Thymus (tissue), 14 donors: Measurements from ENCODE around the gene PSMG4. TPM values are rescaled to one million over a fixed set of nuclear protein-coding genes. Genes with fewer than 3 reads are reported as not detected.

Experiments
- DNase-seq, 9 donors: peaks; one replicate each; pipeline ENCODE4 v3.0.0-alpha.2; 2013; ENCODE audit warnings: low spot score in 9 of 9, low read depth in 6 of 9, missing footprints in 1 of 9
- H3K27ac ChIP-seq, 2 donors: one replicate each; pipeline ENCODE4 v1.5.1; 2013; ENCODE audit warnings: control low read depth in 1 of 2, low read depth in 1 of 2, low read length in 1 of 2, mild to moderate bottlenecking in 1 of 2, moderate library complexity in 1 of 2
- H3K27me3 ChIP-seq, 2 donors: one replicate each; pipeline ENCODE4 v1.5.1; 2013; ENCODE audit warnings: low read length in 1 of 2; ENCODE audit not compliant: control insufficient read depth in 2 of 2, insufficient read depth in 1 of 2
- H3K36me3 ChIP-seq, 2 donors: one replicate each; pipeline ENCODE4 v1.5.1; 2013; ENCODE audit warnings: low read length in 1 of 2, mild to moderate bottlenecking in 1 of 2, moderate library complexity in 1 of 2; ENCODE audit not compliant: control insufficient read depth in 2 of 2, insufficient read depth in 2 of 2
- H3K4me1 ChIP-seq, 2 donors: one replicate each; pipeline ENCODE4 v1.5.1; 2013; ENCODE audit warnings: low read length in 2 of 2; ENCODE audit not compliant: control insufficient read depth in 2 of 2, insufficient read depth in 2 of 2
- H3K4me3 ChIP-seq, 2 donors: one replicate each; pipeline ENCODE4 v1.5.1; 2013; ENCODE audit warnings: low read length in 2 of 2, control low read depth in 1 of 2, mild to moderate bottlenecking in 1 of 2
- H3K9me3 ChIP-seq, 2 donors: one replicate each; pipeline ENCODE4 v1.5.1; 2013; ENCODE audit warnings: low read length in 1 of 2, mild to moderate bottlenecking in 1 of 2; ENCODE audit not compliant: control insufficient read depth in 2 of 2, insufficient read depth in 1 of 2
- WGBS: extraction: QIAGEN DNeasy Blood & Tissue Kit; methylation state at CpG from one replicate; pipeline ENCODE4 v1.1.7; 2013; 5-methylcytosine and 5-hydroxymethylcytosine counted together
- long read RNA-seq, 10 donors: transcript quantifications; one replicate each; lab custom pipeline, GENCODE V29; 2026
- polyA plus RNA-seq: library from polyadenylated mRNA; stranded (reverse); fragments of 200-250 nt; gene quantifications from one replicate; pipeline ENCODE4 v1.2.3, GENCODE V29; 2013
- total RNA-seq: library from RNA; stranded (reverse); fragments of 120-200 nt; gene quantifications from one replicate; pipeline ENCODE4 v1.2.4, GENCODE V29; 2013
- donor health status: healthy.

PSMG4 gene, protein sequence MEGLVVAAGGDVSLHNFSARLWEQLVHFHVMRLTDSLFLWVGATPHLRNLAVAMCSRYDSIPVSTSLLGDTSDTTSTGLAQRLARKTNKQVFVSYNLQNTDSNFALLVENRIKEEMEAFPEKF
- total RNA-seq (27.1 TPM), polyA plus RNA-seq (24.9 TPM)
- long read RNA-seq, donor 1, partial matches to known transcripts: 0 of 4 reads
- long read RNA-seq, donor 1, other reads (novel, unspliced or antisense): 0 of 4 reads
- long read RNA-seq, donor 2: 0 reads
- long read RNA-seq, donor 3, transcript PSMG4-205 (4 exons, 629 nt): minor isoform, 10 of 41 reads
- long read RNA-seq, donor 3, transcript PSMG4-206 (3 exons, 838 nt): major isoform, 26 of 41 reads
- long read RNA-seq, donor 3, partial matches to known transcripts: 0 of 41 reads
- long read RNA-seq, donor 3, other reads (novel, unspliced or antisense): 5 of 41 reads
- long read RNA-seq, donor 4, partial matches to known transcripts: 0 of 3 reads
- long read RNA-seq, donor 4, other reads (novel, unspliced or antisense): 0 of 3 reads
- long read RNA-seq, donor 5, full-length matches to known transcripts: 25 of 25 reads
- long read RNA-seq, donor 5, partial matches to known transcripts: 0 of 25 reads
- long read RNA-seq, donor 5, other reads (novel, unspliced or antisense): 0 of 25 reads
- long read RNA-seq, donor 6, transcript PSMG4-206 (3 exons, 838 nt): major isoform, 7 of 14 reads
- long read RNA-seq, donor 6, transcript PSMG4-205 (4 exons, 629 nt): minor isoform, 5 of 14 reads
- long read RNA-seq, donor 6, partial matches to known transcripts: 0 of 14 reads
- long read RNA-seq, donor 6, other reads (novel, unspliced or antisense): 0 of 14 reads
- long read RNA-seq, donor 7, transcript PSMG4-206 (3 exons, 838 nt): major isoform, 13 of 20 reads
- long read RNA-seq, donor 7, transcript PSMG4-205 (4 exons, 629 nt): minor isoform, 7 of 20 reads
- long read RNA-seq, donor 7, partial matches to known transcripts: 0 of 20 reads
- long read RNA-seq, donor 7, other reads (novel, unspliced or antisense): 0 of 20 reads
- long read RNA-seq, donor 8, transcript PSMG4-206 (3 exons, 838 nt): major isoform, 6 of 7 reads
- long read RNA-seq, donor 8, partial matches to known transcripts: 0 of 7 reads
- long read RNA-seq, donor 8, other reads (novel, unspliced or antisense): 0 of 7 reads
- long read RNA-seq, donor 9, full-length matches to known transcripts: 8 of 8 reads
- long read RNA-seq, donor 9, partial matches to known transcripts: 0 of 8 reads
- long read RNA-seq, donor 9, other reads (novel, unspliced or antisense): 0 of 8 reads
- long read RNA-seq, donor 10, full-length matches to known transcripts: 17 of 17 reads
- long read RNA-seq, donor 10, partial matches to known transcripts: 0 of 17 reads
- long read RNA-seq, donor 10, other reads (novel, unspliced or antisense): 0 of 17 reads

- WGBS: under 1% methylated on average over 80 of the region's 80 CpGs
These were observed at the start of gene PSMG4 for GRCh38 chr6:3258720-3259490. PSMG4 (plus strand) TSS chr6:3258947; CDS start chr6:3259023, 76 bp downstream.

DNA sequence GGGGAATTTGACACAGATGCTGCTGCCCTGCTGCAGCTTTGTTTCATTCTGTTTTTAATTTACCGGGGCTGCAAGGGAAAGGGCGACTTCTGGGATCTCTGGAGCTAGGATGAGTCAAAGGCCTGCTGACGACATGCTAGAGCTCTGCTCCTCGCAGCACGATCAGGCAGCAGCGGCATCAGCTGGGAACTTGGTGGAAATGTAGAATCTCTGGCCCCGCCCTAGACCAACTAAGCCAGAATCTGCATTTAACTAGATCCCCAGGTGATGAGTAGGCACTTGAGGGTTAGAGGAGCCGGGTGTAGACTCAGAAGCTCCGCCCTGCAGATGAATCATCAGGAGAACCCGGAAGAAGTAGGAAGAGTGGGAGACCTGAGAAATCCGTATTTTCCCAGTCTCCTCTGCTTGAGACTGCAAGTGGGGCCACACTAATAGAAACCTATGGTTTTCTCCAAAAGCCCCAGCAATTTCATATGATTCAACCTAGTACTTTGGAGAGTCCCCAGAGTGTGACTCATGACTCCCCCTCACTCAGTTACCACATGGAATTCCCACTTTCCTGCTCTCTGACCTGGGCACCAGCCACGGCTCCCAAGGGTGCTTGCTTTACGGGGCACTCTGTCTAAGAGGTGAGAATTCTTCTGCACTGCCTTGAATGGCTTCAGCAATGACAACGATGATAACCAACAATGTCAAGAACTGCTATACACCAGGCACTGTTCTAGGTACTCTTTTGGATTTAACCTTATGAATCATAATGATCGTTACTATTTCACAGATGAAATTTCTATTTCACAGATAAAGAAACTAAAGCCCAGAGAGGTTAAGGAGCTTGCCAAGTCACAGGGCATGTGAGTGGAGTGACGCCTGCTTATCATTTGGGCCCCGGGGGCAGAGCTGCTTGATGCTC lies 49.4 kb upstream of the PSMG4 start:
- Histone ChIP-seq H3K36me3 (no peaks in the 10 kb centered on the region), H3K27ac (peak overlapping the region in 1 of 2 donors; percentile 81), H3K9me3 (no peaks in the 10 kb centered on the region), H3K27me3 (peaks cover 4 to 42% of the 10 kb centered on the region in 2 donors), H3K4me3 (no peak overlapping the region), H3K4me1 (peaks cover 0 to 4% of the 10 kb centered on the region in 2 donors)
- WGBS: 79% methylated on average over 17 of the region's 17 CpGs
- DNase-seq: no peak

More at GRCh38 chr6:3258720-3259490, at the start of gene PSMG4:
- H3K27ac ChIP-seq: peak within 1 kb of the TSS; percentile 74 to 85
- H3K4me3 ChIP-seq: peak within 1 kb of the TSS; percentile 67 to 81
- H3K9me3 ChIP-seq: peaks cover 0 to under 1% of the 10 kb centered on the region in 2 donors
- peak in 8 of 9 donors; percentile 55 to 91 (median 80) for DNase-seq
- peaks cover 0 to 19% of the 10 kb centered on the region in 2 donors for H3K27me3 ChIP-seq
- H3K36me3 ChIP-seq: peaks cover 4 to 10% of the 10 kb centered on the region in 2 donors
- H3K4me1 ChIP-seq: peaks cover 30 to 50% of the 10 kb centered on the region in 2 donors

DNA sequence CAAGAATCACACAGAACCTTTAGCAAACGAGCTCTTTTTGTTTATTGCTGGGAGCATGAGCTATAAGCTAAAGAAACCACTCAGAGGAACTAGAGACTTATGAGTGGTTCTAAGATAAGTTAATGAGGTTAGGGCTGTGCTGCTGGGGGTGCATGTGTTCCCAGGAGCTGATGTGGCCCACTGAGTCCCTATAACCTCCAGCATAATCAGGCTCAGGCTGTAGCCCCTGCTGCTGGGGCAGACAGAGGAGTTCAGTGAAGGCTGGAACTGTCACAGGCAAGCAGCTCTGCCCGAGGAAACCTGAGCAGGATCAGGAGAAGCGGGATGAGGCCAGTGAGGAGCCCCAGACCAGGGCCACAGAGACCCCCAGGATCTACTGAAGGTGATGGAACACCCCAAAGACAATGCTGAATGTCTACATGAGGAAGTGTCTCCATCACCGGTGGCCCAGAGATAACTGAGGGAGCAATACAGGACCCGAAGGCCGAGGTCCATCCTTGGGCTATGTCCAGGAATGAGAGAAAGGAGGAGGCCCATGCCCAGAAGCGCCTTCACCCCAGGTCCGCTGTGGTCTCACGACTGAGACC lies 48.6 kb upstream of the PSMG4 start:
- H3K4me3 ChIP-seq: no peak overlapping the region
- H3K27ac ChIP-seq: no peak overlapping the region
- peaks cover 0 to 4% of the 10 kb centered on the region in 2 donors for H3K4me1 ChIP-seq
- DNase-seq: no peak
- 90% methylated on average over 9 of the region's 9 CpGs for WGBS
- peaks cover 4 to 42% of the 10 kb centered on the region in 2 donors for H3K27me3 ChIP-seq
- H3K9me3 ChIP-seq: no peaks in the 10 kb centered on the region
- no peaks in the 10 kb centered on the region for H3K36me3 ChIP-seq

DNA sequence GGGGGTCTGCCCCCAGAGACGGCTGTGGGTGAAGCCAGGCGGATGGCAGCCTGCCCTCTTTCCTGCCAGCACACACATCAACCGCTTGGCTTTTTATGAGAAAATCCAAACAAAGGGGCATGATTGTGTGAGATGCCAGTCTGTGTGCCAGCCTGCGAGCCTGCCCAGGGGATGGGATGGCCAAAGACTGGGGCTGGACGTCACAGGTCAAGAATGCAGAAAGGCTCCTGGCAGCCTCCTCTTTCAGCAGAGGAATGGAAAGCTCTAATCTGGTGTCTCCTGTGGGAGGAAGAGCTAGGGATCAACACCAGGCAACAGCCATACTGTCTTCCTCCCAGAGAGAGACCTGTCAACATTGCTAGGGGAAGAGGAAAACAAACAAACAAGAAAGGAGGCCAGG lies 47.1 kb upstream of the PSMG4 start:
- H3K4me3 ChIP-seq: no peak overlapping the region
- no peaks in the 10 kb centered on the region for H3K36me3 ChIP-seq
- H3K9me3 ChIP-seq: no peaks in the 10 kb centered on the region
- peaks cover 4 to 46% of the 10 kb centered on the region in 2 donors for H3K27me3 ChIP-seq
- no peak overlapping the region for H3K27ac ChIP-seq
- WGBS: 92% methylated on average over 5 of the region's 5 CpGs
- no peak for DNase-seq
- peaks cover 0 to 4% of the 10 kb centered on the region in 2 donors for H3K4me1 ChIP-seq

GRCh38 chr6:3212261-3212660 lies 46.5 kb upstream of the PSMG4 start:
- Histone ChIP-seq H3K36me3 (no peaks in the 10 kb centered on the region), H3K27me3 (peaks cover 4 to 46% of the 10 kb centered on the region in 2 donors), H3K27ac (no peak overlapping the region), H3K4me1 (peaks cover 0 to 4% of the 10 kb centered on the region in 2 donors), H3K9me3 (no peaks in the 10 kb centered on the region), H3K4me3 (no peak overlapping the region)
- DNase-seq: no peak
- WGBS: 98% methylated on average over 6 of the region's 6 CpGs

DNA sequence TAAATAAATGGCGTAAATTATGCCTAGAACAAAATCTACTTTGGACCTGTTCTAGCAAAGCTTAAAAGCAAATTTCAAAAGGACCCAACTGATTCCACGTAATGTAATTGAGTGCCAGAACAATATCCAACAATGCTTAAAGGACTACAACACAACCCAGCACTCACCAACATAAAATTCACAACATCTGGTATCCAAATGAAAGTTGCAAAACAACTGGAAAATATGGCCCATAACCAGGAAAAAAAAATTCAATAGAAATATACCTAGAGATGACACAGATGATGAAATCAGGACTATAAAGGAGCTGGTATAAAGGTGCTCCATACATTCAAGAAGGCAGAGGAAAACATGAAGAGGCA lies 45.4 kb upstream of the PSMG4 start:
- Histone ChIP-seq H3K4me3 (no peak overlapping the region), H3K36me3 (no peaks in the 10 kb centered on the region), H3K27ac (no peak overlapping the region), H3K27me3 (peaks cover 4 to 43% of the 10 kb centered on the region in 2 donors), H3K4me1 (no peaks in the 10 kb centered on the region), H3K9me3 (no peaks in the 10 kb centered on the region)
- DNase-seq: no peak
- WGBS: 96% methylated on average over 2 of the region's 2 CpGs

DNA sequence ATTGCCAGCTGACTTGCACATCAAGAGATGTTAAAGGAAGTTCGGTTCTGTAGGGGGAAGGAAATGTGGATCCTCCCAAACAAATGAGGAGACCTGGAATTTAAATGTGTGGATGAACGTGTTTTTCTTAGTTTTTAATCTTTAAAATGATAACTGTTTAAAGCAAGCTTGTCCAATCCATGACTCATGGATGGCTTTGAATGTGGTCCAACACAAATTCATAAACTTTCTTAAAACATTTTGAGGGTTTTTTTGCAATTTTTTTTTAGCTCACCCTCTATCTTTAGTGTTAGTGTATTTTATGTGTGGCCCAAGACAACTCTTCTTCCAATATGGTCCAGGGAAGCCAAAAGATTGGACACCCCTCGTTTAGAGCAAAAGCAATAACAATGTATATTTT lies 43.8 kb upstream of the PSMG4 start:
- DNase-seq: no peak
- no peak overlapping the region for H3K4me3 ChIP-seq
- H3K27ac ChIP-seq: no peak overlapping the region
- H3K9me3 ChIP-seq: no peaks in the 10 kb centered on the region
- peaks cover 4 to 31% of the 10 kb centered on the region in 2 donors for H3K27me3 ChIP-seq
- no peaks in the 10 kb centered on the region for H3K36me3 ChIP-seq
- 81% methylated on average over 3 of the region's 3 CpGs for WGBS
- no peaks in the 10 kb centered on the region for H3K4me1 ChIP-seq
